Stimulated activated CD4-positive, alpha-beta T cell treated with anti-CD3 and anti-CD28 coated beads, Interleukin-4, amount 100 ng/mL, for 24 hours (primary cell): ENCODE results near the gene RNF213.
"Not testable (repeated sequence)": the region's sequence is repeated elsewhere in the genome, so short reads cannot be mapped to it uniquely, and the experiment has no call there.

ENCODE experiments used
- DNase-seq: peaks from one replicate; pipeline ENCODE4 v3.0.0-alpha.2; 2020

Gene RNF213

DNA sequence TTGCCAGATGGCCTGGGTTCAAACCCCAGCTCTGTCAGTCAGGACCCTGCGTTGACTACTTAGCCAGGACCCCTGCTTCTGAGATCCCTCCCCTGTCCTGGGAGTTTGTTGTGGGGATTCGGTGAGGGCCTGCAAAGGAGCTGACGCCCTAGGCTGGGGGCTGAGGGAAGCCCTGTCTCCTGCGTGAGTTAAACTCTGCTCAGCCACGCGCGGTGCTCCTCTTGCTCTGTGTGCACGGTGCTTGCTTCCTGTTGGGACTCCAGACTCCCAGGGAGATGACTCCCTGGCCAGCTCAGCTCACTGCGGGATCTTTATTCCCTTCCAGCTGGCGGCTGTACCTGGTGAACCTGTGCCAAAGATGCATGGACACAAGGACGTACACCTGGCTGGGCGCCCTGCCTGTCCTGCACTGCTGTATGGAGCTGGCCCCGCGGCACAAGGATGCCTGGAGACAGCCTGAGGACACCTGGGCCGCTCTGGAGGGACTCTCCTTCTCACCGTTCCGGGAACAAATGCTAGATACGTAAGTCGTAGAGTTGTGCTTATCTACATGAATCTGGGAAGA, 37.4 kb downstream of the RNF213 start:
- no peak for DNase-seq

DNA sequence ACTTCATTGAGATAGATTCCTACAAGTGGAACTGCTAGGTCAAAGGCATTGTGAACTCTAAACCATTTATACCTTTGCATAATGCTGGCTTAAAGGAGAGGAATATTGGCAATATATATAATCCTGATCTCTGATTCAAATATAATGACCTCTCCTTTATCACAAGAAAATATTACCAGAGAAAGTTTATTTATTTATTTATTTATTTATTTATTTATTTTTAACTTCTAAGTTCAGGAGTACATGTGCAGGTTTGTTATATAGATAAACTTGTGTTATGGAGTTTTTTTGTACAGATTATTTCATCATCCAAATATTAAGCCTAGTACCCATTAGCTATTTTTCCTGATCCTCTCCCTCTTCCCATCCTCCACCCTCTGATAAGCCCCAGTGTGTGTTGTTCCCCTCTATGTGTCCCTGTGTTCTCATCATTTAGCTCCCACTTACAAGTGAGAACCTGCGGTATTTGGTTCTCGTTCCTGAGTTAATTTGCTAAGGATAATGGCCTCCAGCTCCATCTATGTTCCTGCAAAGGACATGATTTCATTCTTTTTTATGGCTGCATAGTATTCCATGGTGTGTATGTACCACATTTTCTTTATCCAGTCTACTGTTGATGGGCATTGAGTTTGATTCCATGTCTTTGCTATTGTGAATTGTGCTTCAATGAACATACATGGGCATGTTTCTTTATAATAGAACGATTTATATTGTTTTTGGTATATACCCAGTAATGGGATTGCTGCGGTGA, 38.9 kb downstream of the RNF213 start:
- DNase-seq: not testable (repeated sequence)

DNA sequence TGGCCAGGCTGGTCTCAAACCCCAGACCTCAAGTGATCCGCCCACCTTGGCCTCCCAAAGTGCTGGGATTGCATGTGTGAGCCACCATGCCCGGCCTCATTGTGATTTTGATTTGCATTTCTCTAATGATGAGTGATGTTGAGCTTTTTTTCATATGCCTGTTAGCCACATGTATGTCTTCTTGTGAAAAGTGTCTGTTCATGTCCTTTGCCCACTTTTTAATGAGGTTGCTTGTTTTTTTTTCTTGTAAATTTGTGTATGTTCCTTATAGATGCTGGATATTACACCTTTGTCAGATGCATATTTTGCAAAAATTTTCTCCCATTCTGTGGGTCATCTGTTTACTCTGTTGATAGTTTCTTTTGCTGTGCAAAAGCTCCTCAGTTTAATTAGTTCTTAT, 40.1 kb downstream of the RNF213 start:
- not testable (repeated sequence) for DNase-seq

DNA sequence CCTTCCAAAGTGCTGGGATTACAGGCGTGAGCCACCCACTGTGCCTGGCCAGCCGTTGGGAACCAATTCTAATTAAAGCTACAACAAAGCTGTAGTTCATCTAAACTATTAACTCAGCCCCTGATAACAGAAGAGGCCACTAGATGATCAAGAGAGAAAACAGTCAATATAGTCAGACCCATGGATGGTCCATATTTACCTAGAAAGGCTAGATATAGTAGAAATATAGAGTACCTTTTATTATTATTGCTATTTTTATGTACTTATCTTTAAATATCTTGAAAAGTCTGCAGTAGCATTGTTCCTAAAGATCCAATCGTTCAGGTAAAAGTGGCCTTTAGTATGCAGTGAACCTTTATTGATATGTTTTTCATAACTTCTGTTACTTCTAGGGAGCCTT, 43.2 kb downstream of the RNF213 start:
- no peak for DNase-seq

DNA sequence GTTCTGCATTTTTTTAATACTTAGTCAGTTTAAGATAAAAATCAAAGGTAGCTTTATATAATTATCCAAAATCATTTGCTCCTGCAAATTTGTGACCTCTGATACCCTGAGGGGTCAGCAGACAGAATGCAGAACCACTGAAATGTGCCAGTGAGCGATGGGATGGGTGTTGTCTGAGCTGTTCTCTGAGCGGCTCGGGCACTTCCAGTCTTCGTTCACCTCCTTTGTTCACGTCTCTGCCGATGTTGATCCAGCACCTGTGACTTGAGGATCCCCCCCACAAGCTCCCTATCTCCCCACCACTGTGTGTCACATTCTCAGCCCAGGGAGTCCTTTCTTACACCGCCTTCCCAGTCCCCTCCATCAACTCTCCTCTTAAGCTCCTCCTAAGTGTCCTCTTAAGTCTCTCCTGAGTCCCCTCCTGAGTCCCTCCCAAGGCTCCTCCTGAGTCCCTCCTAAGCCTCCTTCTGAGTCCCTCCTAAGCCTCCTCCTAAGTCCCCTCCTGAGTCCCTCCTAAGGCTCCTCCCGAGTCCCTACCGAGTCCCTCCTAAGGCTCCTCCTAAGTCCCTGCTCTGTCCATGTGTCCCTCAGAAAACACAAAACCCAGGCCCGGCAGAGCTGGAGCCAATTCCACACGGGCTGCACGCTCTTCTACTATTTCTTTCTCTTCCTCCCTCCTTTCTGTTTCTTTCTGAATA, 47.5 kb downstream of the RNF213 start:
- DNase-seq: no peak

DNA sequence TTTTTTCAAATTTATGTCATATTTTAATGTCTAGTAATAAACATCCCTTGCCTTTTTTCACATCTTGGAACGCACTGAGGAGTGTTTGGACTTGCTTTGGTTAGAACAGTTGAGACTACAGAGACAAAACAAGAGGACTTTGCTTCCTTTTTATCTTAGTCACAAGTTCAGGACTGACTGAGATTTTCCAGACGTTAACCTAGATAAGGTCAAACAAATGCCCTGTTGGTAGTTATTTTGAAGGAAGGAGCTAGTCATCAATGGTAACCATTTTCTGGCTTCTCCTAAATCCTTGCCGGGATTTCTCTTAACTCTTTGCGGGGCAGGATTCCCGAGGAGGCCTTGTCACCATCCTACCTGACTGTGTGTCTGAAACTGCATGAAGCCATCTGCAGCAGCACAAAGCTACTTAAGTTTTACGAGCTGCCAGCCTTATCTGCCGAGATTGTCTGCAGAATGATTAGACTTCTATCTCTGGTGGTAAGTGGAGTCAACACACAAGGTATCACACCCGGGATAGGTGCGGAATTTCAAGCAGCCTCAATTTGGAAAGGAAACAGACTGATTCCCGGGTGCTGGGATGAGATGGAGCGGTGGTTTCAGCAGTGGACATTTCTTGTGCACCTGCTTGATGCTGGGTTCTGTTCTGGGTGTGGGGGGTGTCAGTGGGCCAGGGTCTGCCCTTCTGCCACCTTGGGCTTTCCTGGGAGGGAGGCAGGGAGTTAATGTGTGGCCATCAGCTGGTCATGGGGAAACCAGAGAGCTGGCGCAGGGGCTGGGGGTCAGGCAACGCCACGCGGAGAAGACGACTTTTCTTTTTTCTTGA, 48.3 kb downstream of the RNF213 start:
- DNase-seq: no peak

DNA sequence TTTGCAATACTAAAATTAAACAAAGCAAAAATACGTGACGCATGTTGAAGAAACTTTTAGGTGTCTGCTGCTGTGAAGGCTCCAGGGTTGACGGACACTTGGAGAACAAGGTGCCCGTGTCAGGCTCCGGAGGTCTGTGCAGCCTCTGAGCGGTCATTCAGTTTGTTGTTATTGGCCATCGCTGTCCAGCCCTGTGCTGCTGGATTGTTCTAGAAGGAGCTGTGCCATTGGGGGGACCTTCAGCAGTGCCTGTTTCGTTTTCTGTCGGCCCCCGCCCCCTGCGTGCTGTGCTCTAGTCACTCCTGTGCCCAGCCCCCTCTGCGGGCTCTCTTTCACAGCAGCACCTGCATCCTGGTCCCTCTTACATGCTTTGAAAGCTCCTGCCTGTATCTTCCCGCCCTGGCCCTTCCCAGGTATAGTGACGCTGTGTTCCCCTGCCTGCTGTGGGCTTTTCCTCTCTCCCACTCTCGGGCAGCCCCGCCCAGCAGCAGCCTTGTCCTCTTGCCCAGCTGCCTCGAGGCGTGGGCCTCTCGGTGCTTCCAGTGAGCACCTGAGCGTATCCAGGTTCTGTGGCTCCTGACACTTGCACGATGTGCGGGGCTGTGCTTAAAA, 50.7 kb downstream of the RNF213 start:
- no peak for DNase-seq

DNA sequence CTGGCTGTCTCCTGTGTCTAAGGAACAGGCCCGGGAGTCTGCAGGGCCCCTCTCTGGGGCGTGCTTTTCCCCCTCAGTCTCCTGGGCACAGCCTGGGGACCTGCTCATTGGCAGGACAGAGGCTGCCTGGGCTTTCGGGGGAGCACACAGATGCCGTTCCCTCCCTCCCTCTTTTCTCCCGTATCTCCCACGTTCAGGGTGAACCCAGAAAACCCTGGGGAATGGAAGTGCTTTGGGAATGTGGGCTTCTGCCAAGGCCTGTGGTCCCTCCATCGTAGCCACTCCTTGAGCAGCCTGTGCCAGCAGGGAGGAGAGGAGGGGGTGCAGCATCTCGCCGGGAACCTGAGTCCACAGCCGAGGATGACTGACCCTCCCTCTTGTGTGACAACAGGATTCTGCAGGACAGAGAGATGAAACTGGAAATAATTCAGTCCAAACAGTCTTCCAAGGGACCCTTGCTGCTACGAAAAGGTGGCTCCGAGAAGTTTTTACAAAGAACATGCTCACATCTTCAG, 52.0 kb downstream of the RNF213 start:
- no peak for DNase-seq

DNA sequence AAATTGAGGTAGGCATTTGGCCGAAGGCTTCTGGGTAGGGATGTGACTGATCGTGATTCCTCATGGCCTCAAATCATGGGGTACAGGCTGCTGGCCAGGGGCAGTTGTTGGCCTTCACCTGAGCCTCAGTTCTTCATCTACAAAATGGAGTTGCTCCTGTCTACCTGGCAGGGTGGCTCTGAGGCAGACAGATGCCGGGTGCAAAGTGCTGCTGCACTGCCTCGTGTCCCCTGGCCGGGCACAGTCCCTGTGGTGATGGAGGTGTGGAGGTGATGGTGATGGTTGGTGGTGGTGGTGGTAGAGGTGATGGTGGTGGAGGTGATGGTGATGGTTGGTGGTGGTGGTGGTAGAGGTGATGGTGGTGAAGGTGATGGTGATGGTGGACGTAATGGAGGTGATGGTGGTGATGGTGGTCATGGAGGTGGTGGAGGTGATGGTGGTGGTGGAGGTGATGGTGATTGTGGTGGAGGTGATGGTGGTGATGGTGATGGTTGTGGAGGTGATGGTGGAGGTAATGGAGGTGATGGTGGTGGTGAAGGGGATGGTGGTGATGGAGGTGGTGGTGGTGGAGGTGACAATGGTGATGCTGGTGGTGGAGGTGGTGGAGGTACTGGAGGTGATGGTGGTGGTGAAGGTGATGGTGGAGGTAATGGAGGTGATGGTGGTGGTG, 52.6 kb downstream of the RNF213 start:
- DNase-seq: no peak

DNA sequence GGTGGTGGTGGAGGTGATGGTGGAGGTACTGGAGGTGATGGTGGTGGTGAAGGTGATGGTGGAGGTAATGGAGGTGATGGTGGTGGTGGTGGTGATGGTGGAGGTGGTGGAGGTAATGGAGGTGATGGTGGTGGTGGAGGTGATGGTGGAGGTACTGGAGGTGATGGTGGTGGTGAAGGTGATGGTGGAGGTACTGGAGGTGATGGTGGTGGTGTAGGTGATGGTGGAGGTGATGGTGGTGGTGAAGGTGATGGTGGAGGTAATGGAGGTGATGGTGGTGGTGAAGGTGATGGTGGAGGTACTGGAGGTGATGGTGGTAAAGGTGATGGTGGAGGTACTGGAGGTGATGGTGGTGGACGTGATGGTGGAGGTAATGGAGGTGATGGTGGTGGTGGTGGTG, 53.3 kb downstream of the RNF213 start:
- DNase-seq: not testable (repeated sequence)

DNA sequence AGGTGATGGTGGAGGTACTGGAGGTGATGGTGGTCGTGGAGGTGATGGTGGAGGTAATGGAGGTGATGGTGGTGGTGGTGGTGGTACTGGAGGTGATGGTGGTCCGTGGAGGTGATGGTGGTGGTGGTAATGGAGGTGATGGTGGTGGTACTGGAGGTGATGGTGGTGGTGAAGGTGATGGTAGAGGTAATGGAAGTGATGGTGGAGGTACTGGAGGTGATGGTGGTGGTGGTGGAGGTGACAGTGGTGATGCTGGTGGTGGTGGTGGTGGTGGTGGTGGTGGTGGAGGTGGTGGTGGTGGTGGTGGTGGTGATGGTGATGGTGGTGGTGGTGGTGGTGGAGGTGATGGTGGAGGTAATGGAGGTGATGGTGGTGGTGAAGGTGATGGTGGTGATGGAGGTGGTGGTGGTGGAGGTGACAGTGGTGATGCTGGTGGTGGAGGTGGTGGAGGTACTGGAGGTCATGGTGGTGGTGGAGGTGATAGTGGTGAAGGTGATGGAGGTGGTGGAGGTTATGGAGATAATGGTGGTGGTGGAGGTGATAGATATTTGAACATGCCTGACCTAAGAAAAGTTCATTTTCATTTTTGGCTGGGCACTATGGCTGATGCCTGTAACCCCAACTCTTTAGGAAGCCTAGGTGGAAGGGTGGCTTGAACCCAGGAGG, 55.0 kb downstream of the RNF213 start:
- DNase-seq: no peak

DNA sequence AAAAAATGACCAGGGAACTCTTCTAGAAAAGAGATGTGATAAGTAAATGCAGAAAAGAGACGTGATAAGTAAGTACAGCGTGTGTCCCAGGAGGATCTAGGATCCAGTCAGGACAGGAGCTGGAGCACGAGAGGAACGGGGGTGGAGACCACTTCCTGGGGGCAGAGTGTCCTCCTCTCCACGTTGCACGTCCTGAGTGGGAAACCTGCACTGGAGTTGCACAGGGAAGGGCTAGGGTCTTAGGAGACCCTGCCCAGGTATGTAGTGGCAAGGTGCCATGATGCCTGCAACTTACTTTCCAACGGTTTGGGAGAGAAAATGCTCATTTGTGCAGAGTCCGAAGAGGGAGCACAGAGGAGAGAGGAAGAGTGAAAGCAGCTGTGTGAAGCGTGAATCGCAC, 55.8 kb downstream of the RNF213 start:
- no peak for DNase-seq

DNA sequence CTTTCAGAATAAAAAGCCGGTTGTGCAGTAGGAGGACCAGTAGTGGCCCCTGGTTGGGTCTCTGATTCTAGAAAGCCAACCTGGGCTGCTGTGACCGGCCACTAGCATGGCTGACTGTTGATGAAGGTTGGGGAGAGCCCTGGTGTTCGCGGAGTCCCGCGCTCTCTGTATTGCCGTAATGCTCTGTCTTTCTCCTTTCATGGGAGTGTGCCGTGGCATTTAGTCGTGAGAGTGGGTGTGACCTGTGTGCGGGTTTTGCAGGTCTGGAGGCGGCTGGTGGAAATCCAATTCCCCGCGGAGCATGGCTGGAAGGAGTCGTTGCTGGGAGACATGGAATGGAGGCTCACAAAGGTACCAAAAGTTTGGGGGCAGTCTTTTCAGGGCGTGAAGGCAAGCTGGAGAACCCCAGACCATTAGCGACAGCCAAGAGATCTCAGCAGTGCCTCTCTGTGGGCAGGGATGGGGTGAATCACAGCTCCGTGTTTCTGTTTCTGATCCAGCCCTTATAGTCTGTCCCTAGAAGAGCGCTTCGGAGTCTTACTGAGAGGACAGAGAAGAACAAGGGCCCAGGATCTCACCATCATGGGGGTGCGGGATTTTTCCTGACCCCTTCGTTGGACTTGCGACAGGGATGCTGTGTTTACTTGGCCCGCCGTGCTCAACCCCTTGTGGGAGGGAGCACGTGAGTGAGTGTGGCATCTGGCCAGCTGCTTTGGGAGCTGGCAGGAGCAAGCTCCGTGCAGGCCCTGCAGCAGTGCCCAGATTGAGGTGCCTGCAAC, 56.5 kb downstream of the RNF213 start:
- DNase-seq: no peak

DNA sequence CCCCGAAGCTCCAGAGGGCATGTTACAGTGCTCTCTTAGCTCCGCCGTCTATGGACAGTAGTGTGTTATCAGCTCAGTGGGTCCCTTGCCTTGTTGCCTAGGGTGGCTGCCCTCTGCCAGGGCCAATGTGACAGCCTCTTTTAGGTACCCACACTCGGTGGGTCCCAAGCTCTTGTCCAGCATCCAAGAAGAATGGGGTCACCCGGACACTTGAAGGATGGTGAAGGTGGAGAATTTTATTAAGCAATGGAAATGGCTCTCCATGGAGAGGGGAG, 57.0 kb downstream of the RNF213 start:
- DNase-seq: no peak

DNA sequence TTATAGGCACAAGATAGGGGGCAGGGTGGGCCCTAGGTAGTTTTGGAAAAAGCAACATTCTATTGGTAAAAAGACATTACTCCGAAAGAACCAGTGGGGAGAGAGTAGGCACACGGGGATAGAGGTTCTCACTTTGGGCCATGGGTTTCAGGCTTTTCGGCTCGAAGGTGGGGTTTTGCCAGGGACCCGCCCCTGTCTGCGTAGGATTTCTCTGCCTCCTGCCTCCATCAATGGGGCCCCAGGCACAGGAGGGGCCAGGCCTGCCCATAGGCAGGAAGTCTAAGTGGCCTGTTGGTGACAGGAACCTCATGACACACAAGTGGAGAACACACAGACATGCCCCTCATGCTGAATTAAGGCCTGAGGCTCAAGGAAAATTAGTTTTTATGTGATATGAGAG, 57.5 kb downstream of the RNF213 start:
- DNase-seq: no peak

DNA sequence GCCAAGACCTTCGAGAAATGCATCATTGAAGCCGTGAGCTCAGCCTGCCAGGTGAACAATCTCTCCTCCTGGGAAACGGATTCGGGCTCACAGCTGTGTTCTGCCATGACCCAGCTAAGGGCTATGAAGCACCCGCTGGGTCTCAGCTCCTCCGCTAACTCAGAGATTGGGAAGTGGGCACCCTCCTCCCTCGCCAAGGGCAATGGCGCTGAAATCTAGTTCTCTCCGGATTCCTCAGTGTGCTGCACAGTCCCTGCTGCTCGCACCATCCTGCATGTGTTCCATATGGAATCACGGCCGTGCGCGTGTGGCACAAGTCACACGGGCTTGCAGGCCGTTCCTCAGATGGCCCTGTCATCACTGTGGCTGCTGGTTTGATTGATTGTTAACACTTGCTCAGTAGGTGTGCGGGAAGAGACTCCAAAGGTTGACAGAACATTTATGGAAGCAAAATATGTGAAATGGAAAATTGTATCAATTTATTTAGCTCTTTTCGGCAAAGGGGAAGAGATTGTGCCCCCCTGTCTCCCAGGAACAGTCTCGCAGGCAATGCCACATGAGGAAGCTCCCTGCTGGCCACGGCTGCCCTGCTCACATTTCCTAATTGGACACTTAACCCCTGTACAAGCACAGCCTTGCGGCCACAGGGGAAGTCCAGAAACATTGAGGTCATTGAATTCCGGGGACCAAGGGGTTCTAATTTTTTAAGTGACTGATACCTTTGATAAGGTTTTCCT, 58.8 kb downstream of the RNF213 start:
- no peak for DNase-seq

DNA sequence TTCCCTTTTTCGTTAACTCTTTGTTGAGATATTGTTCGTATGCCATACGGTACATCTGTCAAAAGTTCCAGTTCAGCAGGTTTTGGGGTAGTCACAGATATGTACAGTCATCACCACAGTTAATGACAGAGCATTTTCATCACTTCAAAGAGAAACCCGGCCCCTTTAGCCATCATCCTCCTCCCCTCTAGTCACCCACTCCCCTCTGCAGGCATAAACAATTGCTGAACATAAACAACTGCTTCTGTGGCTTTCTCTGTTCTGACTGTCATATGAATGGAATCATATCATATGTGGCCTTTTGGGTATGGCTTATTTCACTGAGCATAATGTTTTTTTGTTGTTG, 59.3 kb downstream of the RNF213 start:
- no peak for DNase-seq

DNA sequence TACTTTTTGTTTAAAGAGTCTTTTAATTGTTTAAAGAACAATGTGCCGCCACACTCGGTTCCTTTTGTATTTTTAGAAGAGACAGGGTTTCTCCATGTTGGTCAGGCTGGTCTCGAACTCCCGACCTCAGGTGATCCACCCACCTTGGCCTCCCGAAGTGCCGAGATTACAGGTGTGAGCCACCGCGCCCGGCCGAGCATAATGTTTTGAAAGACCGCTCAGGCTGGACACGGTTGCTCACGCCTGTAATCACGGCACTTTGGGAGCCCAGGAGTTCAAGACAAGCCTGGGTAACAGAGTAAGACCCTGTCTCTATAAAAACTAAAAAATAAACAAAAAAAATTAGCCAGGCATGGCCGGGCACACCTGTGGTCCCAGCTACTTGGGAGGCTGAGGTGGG, 59.8 kb downstream of the RNF213 start:
- no peak for DNase-seq

DNA sequence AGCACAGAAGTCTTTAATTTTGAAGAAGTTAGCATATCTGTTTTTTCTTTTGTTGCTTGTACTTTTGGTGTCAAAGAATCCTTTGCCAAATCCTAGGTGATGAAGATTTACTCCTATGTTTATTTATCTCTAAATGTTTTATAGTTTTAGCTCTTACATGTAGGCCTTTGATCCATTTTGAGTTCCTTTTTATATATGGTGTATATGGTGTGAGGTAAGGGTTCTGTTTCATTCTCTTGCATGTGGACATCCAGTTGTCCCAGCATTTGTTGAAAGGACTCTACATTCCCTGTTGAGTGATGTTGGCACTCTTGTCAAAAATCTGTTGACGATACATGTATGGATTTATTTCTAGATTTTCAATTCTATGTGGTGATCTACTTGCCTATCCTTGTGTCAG, 62.2 kb downstream of the RNF213 start:
- no peak for DNase-seq

DNA sequence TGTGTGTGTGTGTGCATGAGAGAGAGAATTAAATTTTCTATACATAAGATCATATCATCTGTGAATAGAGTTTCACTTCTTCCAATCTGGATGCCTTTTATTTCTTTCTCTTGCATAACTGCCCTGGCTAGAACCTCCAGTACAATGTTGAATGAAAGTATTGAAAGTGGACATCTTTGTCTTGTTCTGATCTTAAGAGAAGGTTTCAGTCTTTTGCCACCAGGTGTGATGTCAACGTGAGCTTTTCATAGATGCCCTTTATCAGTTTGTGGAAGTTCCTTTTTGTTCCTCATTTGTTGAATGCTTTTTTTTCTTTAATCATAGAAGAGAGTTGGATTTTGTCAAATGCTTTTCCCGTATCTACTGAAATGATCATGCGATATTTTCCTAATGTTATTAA, 63.3 kb downstream of the RNF213 start:
- no peak for DNase-seq

DNA sequence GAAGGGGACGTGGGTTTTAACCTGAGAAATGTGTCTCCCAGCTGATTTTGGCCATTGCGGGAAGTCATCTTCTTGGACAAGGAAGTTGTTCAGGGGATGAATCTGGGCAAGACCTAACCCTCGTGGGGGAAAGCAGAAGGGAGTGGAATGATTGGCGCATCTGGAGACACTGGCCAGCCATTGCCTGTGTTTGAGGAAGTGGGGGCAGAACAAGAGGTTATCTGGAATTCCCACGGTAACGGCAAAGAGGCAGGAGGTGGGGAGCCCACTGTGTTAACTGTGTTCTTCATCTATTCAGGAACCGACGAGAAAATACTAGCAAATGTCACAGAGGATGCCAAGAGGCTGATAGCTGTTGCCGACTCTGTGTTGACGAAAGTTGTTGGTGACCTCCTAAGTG, 66.9 kb downstream of the RNF213 start:
- no peak for DNase-seq
